Measurements from ENCODE around the gene SUGCT. TPM values are rescaled to one million over a fixed set of nuclear protein-coding genes. Genes with fewer than 3 reads are reported as not detected.
"Not testable (repeated sequence)": the region's sequence is repeated elsewhere in the genome, so short reads cannot be mapped to it uniquely, and the experiment has no call there.

SUGCT gene
- total RNA-seq, 2 experiments from 2014 or later = 1.2 to 1.9 TPM

- no peak for DNase-seq
- no peak overlapping the region for H3K27ac Mint-ChIP-seq
- H3K4me3 Mint-ChIP-seq = no peak overlapping the region
- H3K27me3 Mint-ChIP-seq = no peaks in the 10 kb centered on the region
- no peaks in the 10 kb centered on the region for H3K4me1 Mint-ChIP-seq
- no peaks in the 10 kb centered on the region for H3K36me3 Mint-ChIP-seq (ENCODE audit: low read depth)
- peaks cover 2% of the 10 kb centered on the region for H3K9me3 Mint-ChIP-seq (ENCODE audit: low read depth)
- CTCF ChIA-PET = no interaction called here
- POLR2A ChIA-PET = no interaction called here
- intact Hi-C loops (cut with DNase I, micrococcal nuclease) = no loop called here
- no peak for ATAC-seq
Observed at GRCh38 chr7:40382145-40382544, 247.3 kb downstream of the SUGCT start.

- ATAC-seq (no peak), DNase-seq (no peak)
- intact Hi-C loops (cut with DNase I, micrococcal nuclease) = no loop called here
- no peaks in the 10 kb centered on the region for H3K36me3 Mint-ChIP-seq (ENCODE audit: low read depth)
- CTCF ChIA-PET = no interaction called here
- H3K9me3 Mint-ChIP-seq (ENCODE audit: low read depth) = peaks cover 4% of the 10 kb centered on the region
- H3K4me3 Mint-ChIP-seq = no peak overlapping the region
- no peaks in the 10 kb centered on the region for H3K4me1 Mint-ChIP-seq
- POLR2A ChIA-PET = no interaction called here
- no peaks in the 10 kb centered on the region for H3K27me3 Mint-ChIP-seq
- no peak overlapping the region for H3K27ac Mint-ChIP-seq
Observed at GRCh38 chr7:40393660-40394059, 258.9 kb downstream of the SUGCT start.

GRCh38 chr7:40394400-40394799 lies 259.6 kb downstream of the SUGCT start:
- Mint-ChIP-seq H3K27me3 (no peaks in the 10 kb centered on the region), H3K4me1 (no peaks in the 10 kb centered on the region), H3K27ac (no peak overlapping the region), H3K9me3 (ENCODE audit: low read depth) (peaks cover 2% of the 10 kb centered on the region), H3K36me3 (ENCODE audit: low read depth) (no peaks in the 10 kb centered on the region), H3K4me3 (no peak overlapping the region)
- POLR2A ChIA-PET = no interaction called here
- CTCF ChIA-PET = no interaction called here
- DNase-seq (no peak), ATAC-seq (no peak)
- intact Hi-C loops (cut with DNase I, micrococcal nuclease) = no loop called here

- CTCF ChIA-PET = no interaction called here
- no peaks in the 10 kb centered on the region for H3K36me3 Mint-ChIP-seq (ENCODE audit: low read depth)
- intact Hi-C loops (cut with DNase I, micrococcal nuclease) = no loop called here
- H3K4me3 Mint-ChIP-seq = no peak overlapping the region
- H3K27me3 Mint-ChIP-seq = no peaks in the 10 kb centered on the region
- DNase-seq (no peak), ATAC-seq (no peak)
- no peak overlapping the region for H3K27ac Mint-ChIP-seq
- H3K9me3 Mint-ChIP-seq (ENCODE audit: low read depth) = peaks cover 2% of the 10 kb centered on the region
- POLR2A ChIA-PET = no interaction called here
- H3K4me1 Mint-ChIP-seq = no peaks in the 10 kb centered on the region
Observed at GRCh38 chr7:40400525-40400924, 265.7 kb downstream of the SUGCT start.

GRCh38 chr7:40401406-40401805 lies 266.6 kb downstream of the SUGCT start:
- Mint-ChIP-seq H3K27ac (no peak overlapping the region), H3K36me3 (ENCODE audit: low read depth) (no peaks in the 10 kb centered on the region), H3K27me3 (no peaks in the 10 kb centered on the region), H3K4me3 (no peak overlapping the region), H3K9me3 (ENCODE audit: low read depth) (peaks cover 2% of the 10 kb centered on the region), H3K4me1 (no peaks in the 10 kb centered on the region)
- intact Hi-C loops (cut with DNase I, micrococcal nuclease) = no loop called here
- ChIA-PET POLR2A (no interaction called here), CTCF (no interaction called here)
- DNase-seq (no peak), ATAC-seq (no peak)

GRCh38 chr7:40402661-40403060 lies 267.9 kb downstream of the SUGCT start:
- no peak for ATAC-seq
- Mint-ChIP-seq H3K27ac (no peak overlapping the region), H3K4me3 (no peak overlapping the region), H3K27me3 (no peaks in the 10 kb centered on the region), H3K4me1 (no peaks in the 10 kb centered on the region), H3K9me3 (ENCODE audit: low read depth) (peaks cover 2% of the 10 kb centered on the region), H3K36me3 (ENCODE audit: low read depth) (no peaks in the 10 kb centered on the region)
- intact Hi-C loops (cut with DNase I, micrococcal nuclease) = no loop called here
- POLR2A ChIA-PET = no interaction called here
- no peak for DNase-seq
- CTCF ChIA-PET = interaction anchor here (1.0 kb wide), 1 partner anchor 22 kb away, joined by 3 read pairs; no protein-coding TSS in a partner anchor

GRCh38 chr7:40403703-40404476 lies 269.1 kb downstream of the SUGCT start:
- no peak overlapping the region for H3K27ac Mint-ChIP-seq
- ATAC-seq = no peak
- intact Hi-C loops (cut with DNase I, micrococcal nuclease) = no loop called here

GRCh38 chr7:40405991-40406390 lies 271.2 kb downstream of the SUGCT start:
- ChIA-PET CTCF (interaction anchor here (1.3 kb wide), 1 partner anchor 173 kb away, joined by 3 read pairs; no protein-coding TSS in a partner anchor), POLR2A (no interaction called here)
- Mint-ChIP-seq H3K27me3 (no peaks in the 10 kb centered on the region), H3K9me3 (ENCODE audit: low read depth) (no peaks in the 10 kb centered on the region), H3K4me3 (no peak overlapping the region), H3K27ac (no peak overlapping the region), H3K4me1 (no peaks in the 10 kb centered on the region), H3K36me3 (ENCODE audit: low read depth) (no peaks in the 10 kb centered on the region)
- intact Hi-C loops (cut with DNase I, micrococcal nuclease) = no loop called here
- no peak for ATAC-seq
- DNase-seq = no peak

More at GRCh38 chr7:40403703-40404476, 269.1 kb downstream of the SUGCT start:
- H3K4me3 Mint-ChIP-seq = no peak overlapping the region
- ChIA-PET POLR2A (no interaction called here), CTCF (interaction anchor here (0.9 kb wide), 1 partner anchor 1245 kb away, joined by 5 read pairs; no protein-coding TSS in a partner anchor)
- no peaks in the 10 kb centered on the region for H3K27me3 Mint-ChIP-seq
- H3K36me3 Mint-ChIP-seq (ENCODE audit: low read depth) = no peaks in the 10 kb centered on the region
- no peaks in the 10 kb centered on the region for H3K9me3 Mint-ChIP-seq (ENCODE audit: low read depth)
- DNase-seq = no peak
- H3K4me1 Mint-ChIP-seq = no peaks in the 10 kb centered on the region

GRCh38 chr7:40412323-40412722 lies 277.5 kb downstream of the SUGCT start:
- ChIA-PET POLR2A (no interaction called here), CTCF (no interaction called here)
- H3K4me1 Mint-ChIP-seq = no peaks in the 10 kb centered on the region
- H3K27me3 Mint-ChIP-seq = no peaks in the 10 kb centered on the region
- no peaks in the 10 kb centered on the region for H3K36me3 Mint-ChIP-seq (ENCODE audit: low read depth)
- H3K4me3 Mint-ChIP-seq = no peak overlapping the region
- no peaks in the 10 kb centered on the region for H3K9me3 Mint-ChIP-seq (ENCODE audit: low read depth)
- H3K27ac Mint-ChIP-seq = no peak overlapping the region
- DNase-seq (no peak), ATAC-seq (no peak)
- intact Hi-C loops (cut with DNase I, micrococcal nuclease) = no loop called here

GRCh38 chr7:40414704-40415103 lies 279.9 kb downstream of the SUGCT start:
- H3K27ac Mint-ChIP-seq; H3K4me1 Mint-ChIP-seq; POLR2A ChIA-PET; ATAC-seq; H3K9me3 Mint-ChIP-seq (ENCODE audit: low read depth); CTCF ChIA-PET; intact Hi-C loops (cut with DNase I, micrococcal nuclease); DNase-seq; H3K4me3 Mint-ChIP-seq; H3K36me3 Mint-ChIP-seq (ENCODE audit: low read depth); H3K27me3 Mint-ChIP-seq: not testable (repeated sequence)

- Mint-ChIP-seq H3K9me3 (ENCODE audit: low read depth) (no peaks in the 10 kb centered on the region), H3K4me3 (no peak overlapping the region), H3K27ac (no peak overlapping the region), H3K27me3 (no peaks in the 10 kb centered on the region), H3K4me1 (no peaks in the 10 kb centered on the region), H3K36me3 (ENCODE audit: low read depth) (no peaks in the 10 kb centered on the region)
- intact Hi-C loops (cut with DNase I, micrococcal nuclease) = no loop called here
- POLR2A ChIA-PET = no interaction called here
- no peak for DNase-seq
- no peak for ATAC-seq
- CTCF ChIA-PET = no interaction called here
Observed at GRCh38 chr7:40418448-40418847, 283.6 kb downstream of the SUGCT start.

GRCh38 chr7:40418983-40419382 lies 284.2 kb downstream of the SUGCT start:
- Mint-ChIP-seq H3K36me3 (ENCODE audit: low read depth) (no peaks in the 10 kb centered on the region), H3K27ac (no peak overlapping the region), H3K9me3 (ENCODE audit: low read depth) (no peaks in the 10 kb centered on the region), H3K4me3 (no peak overlapping the region), H3K4me1 (no peaks in the 10 kb centered on the region), H3K27me3 (no peaks in the 10 kb centered on the region)
- intact Hi-C loops (cut with DNase I, micrococcal nuclease) = no loop called here
- ATAC-seq (no peak), DNase-seq (no peak)
- ChIA-PET CTCF (no interaction called here), POLR2A (no interaction called here)
